Esophagus (tissue), 2 donors: Measurements from ENCODE around the gene CREBBP. TPM values are rescaled to one million over a fixed set of nuclear protein-coding genes. Genes with fewer than 3 reads are reported as not detected.

Experiments
- H3K27ac ChIP-seq, 2 donors: one replicate each; pipeline ENCODE4 v1.5.1; 2013; ENCODE audit warnings: low read depth in 2 of 2, mild to moderate bottlenecking in 2 of 2, inconsistent platforms in 1 of 2, low read length in 1 of 2, moderate library complexity in 1 of 2
- H3K27me3 ChIP-seq, 2 donors: one replicate each; pipeline ENCODE4 v1.6.1; 2013; ENCODE audit warnings: low read length in 2 of 2, control low read depth in 1 of 2, mild to moderate bottlenecking in 1 of 2; ENCODE audit not compliant: insufficient read depth in 2 of 2, control insufficient read depth in 1 of 2
- H3K36me3 ChIP-seq, 2 donors: one replicate each; pipeline ENCODE4 v1.6.1; 2013; ENCODE audit warnings: low read length in 1 of 2; ENCODE audit not compliant: control insufficient read depth in 2 of 2, insufficient read depth in 2 of 2
- H3K4me1 ChIP-seq, 2 donors: one replicate each; pipeline ENCODE4 v1.6.1; 2013; ENCODE audit warnings: low read length in 1 of 2; ENCODE audit not compliant: control insufficient read depth in 2 of 2, insufficient read depth in 2 of 2
- H3K4me3 ChIP-seq, 2 donors: one replicate each; pipeline ENCODE4 v1.5.1; 2013; ENCODE audit warnings: low read length in 2 of 2, mild to moderate bottlenecking in 2 of 2, low read depth in 1 of 2, moderate library complexity in 1 of 2
- H3K9me3 ChIP-seq, 2 donors: one replicate each; pipeline ENCODE4 v1.6.1; 2013; ENCODE audit warnings: mild to moderate bottlenecking in 2 of 2, low read depth in 1 of 2, low read length in 1 of 2, moderate library complexity in 1 of 2; ENCODE audit not compliant: control insufficient read depth in 2 of 2, insufficient read depth in 1 of 2
- WGBS, 2 donors: extraction: QIAGEN DNeasy Blood & Tissue Kit; methylation state at CpG; one replicate each; pipeline ENCODE4 v1.1.7; 2013; 5-methylcytosine and 5-hydroxymethylcytosine counted together
- polyA plus RNA-seq, 2 donors: library from polyadenylated mRNA; stranded (reverse); fragments of 200-250 nt; gene quantifications; one replicate each; pipeline ENCODE4 v1.2.3, GENCODE V29; 2013
- donor health status: healthy with polysubstance abuse.
- donor health status: Bipolar disorder and iron deficiency.

CREBBP gene
- polyA plus RNA-seq, 2 donors: 8.4 to 20.2 TPM

DNA sequence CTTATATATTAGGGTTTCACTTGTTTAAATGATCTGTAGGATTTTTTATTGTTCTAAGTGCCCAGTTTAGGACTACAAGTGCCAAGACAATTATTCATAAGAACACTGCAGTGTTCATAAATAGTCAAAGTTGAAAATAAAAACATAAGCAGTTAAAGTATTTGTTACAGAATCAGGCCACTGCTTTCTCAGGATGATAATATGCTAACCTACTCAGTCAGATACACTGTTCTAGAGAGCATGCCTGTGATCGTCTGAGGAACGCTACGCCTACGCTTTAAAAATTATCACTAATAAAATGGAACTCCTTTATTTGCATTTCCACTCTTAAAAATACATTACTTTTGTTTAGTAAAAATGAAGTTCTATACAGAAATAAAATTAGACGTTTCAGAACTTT is 125.7 kb downstream of the CREBBP start:
- H3K27me3 ChIP-seq: no peaks in the 10 kb centered on the region
- H3K36me3 ChIP-seq: peaks cover 11 to 28% of the 10 kb centered on the region in 2 donors
- H3K27ac ChIP-seq: no peak overlapping the region
- no peaks in the 10 kb centered on the region for H3K9me3 ChIP-seq
- H3K4me1 ChIP-seq: no peaks in the 10 kb centered on the region
- no peak overlapping the region for H3K4me3 ChIP-seq
- 85% methylated on average over 5 of the region's 5 CpGs for WGBS, 2 donors

DNA sequence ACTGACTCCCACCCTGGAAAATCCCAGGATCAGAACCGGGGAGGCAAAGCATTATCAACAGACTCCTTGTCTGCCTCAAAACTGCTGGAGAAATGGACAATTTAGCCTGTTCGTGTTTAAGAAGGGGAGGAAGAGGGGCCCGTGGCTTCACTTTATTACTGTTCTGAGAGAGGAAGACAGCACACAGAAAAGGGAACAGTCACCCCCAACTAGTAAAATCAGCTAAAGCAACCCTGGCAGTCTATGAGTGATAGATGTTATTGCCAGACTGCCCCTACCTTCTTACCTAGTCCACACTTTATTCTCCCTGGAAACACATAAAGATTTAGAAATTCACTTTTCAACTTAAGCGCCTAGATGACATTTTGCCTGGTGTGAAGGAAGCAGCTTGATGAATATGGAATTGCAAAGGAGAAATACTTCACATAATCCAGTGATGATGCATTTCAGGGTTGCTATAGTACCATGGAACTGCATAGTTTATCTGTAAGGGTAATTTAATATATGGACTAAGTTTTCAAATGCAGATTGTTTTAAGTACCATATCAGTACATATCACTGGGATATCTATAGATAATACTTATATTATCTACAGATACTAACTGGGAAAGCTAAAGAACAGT is 126.3 kb downstream of the CREBBP start:
- Histone ChIP-seq H3K9me3 (no peaks in the 10 kb centered on the region), H3K27ac (no peak overlapping the region), H3K4me3 (no peak overlapping the region), H3K4me1 (no peaks in the 10 kb centered on the region), H3K36me3 (peaks cover 11 to 28% of the 10 kb centered on the region in 2 donors), H3K27me3 (no peaks in the 10 kb centered on the region)
- WGBS, 2 donors: 83 to 91% methylated on average over 4 of the region's 4 CpGs

DNA sequence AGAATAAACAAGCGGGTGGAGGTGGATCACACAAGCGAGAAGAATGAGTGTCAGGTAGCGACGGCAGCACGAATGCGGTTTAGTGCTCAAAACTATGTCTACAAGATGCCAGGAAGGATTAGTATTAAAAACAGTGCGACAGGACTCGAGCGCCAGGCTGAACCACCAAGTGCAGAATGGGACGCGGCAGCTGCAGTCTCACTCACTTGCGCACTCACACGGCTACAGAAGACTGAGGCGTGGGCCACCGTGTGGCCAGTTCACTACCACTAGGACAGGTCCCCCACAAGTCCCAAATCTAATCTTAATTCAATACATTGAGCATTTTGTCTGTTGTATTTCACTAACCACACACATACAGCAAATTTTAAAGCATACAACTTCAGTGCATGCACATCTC is 127.5 kb downstream of the CREBBP start:
- Histone ChIP-seq H3K36me3 (peaks cover 11 to 30% of the 10 kb centered on the region in 2 donors), H3K4me3 (no peak overlapping the region), H3K9me3 (no peaks in the 10 kb centered on the region), H3K27me3 (no peaks in the 10 kb centered on the region), H3K4me1 (no peaks in the 10 kb centered on the region), H3K27ac (no peak overlapping the region)
- 66 to 76% methylated on average over 15 of the region's 15 CpGs for WGBS, 2 donors

DNA sequence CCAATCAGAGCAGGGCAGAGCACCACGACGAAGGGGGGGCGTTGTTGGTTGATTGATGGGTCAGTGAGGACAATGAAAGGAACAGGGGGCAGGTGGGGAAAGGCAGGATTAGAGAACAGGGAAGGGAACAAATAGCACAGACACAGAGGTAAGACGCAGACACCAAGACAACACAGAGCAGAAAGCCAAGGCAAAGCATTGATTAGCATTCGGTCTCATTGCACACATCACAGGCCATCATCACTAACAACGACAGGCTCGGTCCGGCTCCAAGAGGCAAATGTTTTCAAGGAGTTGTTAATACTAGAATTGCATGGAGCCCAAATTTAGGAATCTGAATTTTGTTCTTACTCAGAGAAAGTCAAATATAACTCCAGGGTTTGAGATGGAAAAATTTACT is 128.6 kb downstream of the CREBBP start:
- Histone ChIP-seq H3K4me1 (no peaks in the 10 kb centered on the region), H3K9me3 (no peaks in the 10 kb centered on the region), H3K27me3 (no peaks in the 10 kb centered on the region), H3K27ac (no peak overlapping the region), H3K4me3 (no peak overlapping the region), H3K36me3 (peaks cover 5 to 29% of the 10 kb centered on the region in 2 donors)
- 92 to 93% methylated on average over 8 of the region's 8 CpGs for WGBS, 2 donors

DNA sequence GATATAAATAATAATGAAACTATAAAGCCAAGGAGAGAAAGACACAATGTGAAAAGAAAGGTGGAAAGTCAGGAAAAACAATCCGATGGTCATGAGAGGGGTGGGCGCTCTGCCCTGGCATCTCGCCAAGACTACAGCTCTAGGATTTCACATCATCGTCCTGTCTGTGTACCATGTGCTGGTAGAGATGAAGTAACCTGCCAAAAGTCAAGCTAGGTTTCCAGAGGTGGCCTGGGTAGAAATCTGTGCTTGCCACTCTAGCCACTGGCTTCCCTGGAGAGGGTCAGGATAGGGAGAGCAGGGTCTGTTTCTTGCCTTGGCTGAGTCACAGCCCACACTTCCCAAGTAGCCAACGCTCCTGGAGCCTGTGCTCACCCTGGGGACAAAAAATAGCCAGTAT is 132.2 kb downstream of the CREBBP start:
- Histone ChIP-seq H3K9me3 (no peaks in the 10 kb centered on the region), H3K27ac (no peak overlapping the region), H3K36me3 (peaks cover 5 to 36% of the 10 kb centered on the region in 2 donors), H3K27me3 (no peaks in the 10 kb centered on the region), H3K4me1 (no peaks in the 10 kb centered on the region), H3K4me3 (no peak overlapping the region)
- 77 to 79% methylated on average over 5 of the region's 5 CpGs for WGBS, 2 donors

DNA sequence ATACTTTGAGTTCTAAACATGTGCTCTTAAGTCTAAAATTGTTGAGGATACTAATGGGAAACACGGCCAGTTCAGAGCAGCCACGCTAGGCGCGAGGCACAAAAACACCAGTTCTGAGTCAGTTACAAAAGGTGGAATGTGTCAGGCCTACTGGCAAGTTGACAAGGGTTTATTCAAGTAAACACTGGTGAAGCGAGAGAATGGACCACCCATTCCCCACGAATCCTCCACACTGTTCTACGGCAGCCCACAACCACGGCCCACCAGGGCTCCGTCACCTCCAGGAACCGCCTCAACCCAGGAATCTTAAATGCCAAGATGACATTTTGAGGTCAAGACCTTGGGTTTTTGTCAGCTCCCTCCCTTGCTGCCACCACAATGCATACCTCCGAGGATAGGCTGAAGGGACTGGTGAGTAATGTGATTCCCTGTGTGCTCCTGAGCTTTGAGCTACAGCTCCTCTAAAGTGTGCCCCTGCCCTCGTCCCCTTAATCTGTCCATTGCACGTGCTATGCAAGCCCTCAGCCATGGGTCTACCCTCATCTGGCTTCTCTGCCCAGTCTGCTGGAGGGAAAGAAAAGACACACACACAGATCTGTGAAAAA is 134.7 kb downstream of the CREBBP start:
- no peaks in the 10 kb centered on the region for H3K4me1 ChIP-seq
- WGBS, 2 donors: 70 to 73% methylated on average over 13 of the region's 13 CpGs
- no peak overlapping the region for H3K4me3 ChIP-seq
- H3K27ac ChIP-seq: no peak overlapping the region
- H3K27me3 ChIP-seq: no peaks in the 10 kb centered on the region
- peaks cover 9 to 45% of the 10 kb centered on the region in 2 donors for H3K36me3 ChIP-seq
- H3K9me3 ChIP-seq: no peaks in the 10 kb centered on the region

DNA sequence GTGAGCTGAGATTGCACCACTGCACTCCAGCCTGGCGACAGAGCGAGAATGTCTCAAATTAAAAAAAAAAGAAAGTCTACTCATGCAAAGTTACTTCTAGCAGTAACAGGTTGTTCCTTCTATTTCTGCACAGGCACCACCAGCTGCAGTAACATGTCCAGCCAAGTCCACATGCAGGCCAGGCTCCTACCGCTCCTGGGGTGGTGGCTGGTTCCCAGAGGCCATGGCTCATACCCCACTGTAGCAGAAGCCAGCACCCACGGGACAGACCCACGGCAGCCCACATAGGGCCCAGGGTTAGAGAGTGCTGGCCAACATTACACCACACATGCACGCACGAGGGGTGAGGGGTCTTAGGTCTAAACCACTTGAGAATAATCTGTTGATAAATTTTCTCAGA is 136.5 kb downstream of the CREBBP start:
- peaks cover 17 to 58% of the 10 kb centered on the region in 2 donors for H3K36me3 ChIP-seq
- H3K27ac ChIP-seq: no peak overlapping the region
- no peaks in the 10 kb centered on the region for H3K4me1 ChIP-seq
- no peaks in the 10 kb centered on the region for H3K9me3 ChIP-seq
- WGBS, 2 donors: 91 to 96% methylated on average over 7 of the region's 7 CpGs
- H3K4me3 ChIP-seq: no peak overlapping the region
- H3K27me3 ChIP-seq: no peaks in the 10 kb centered on the region

DNA sequence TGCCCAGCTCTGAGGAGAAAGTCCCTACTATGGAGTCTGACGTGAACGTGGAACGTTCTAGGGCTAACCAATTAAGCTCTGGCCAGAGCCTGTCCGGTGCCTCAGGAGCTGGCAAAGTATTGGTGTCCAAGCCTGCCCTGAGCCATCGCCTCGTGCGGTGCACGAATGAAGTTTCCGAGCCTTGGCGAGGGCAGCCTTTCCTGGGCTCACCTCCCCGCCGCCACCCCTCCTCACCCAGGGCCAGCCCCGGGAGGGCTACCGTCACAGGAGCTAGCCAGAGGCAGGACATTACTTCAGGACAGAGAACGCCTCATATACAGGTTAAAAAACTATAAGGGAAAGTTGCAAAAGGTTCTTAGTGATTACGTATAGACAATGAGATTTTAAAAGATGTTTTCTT is 139.6 kb downstream of the CREBBP start:
- H3K9me3 ChIP-seq: no peaks in the 10 kb centered on the region
- 93 to 94% methylated on average over 16 of the region's 16 CpGs for WGBS, 2 donors
- no peak overlapping the region for H3K4me3 ChIP-seq
- H3K36me3 ChIP-seq: peaks cover 25 to 57% of the 10 kb centered on the region in 2 donors
- H3K27me3 ChIP-seq: no peaks in the 10 kb centered on the region
- no peak overlapping the region for H3K27ac ChIP-seq
- H3K4me1 ChIP-seq: no peaks in the 10 kb centered on the region

DNA sequence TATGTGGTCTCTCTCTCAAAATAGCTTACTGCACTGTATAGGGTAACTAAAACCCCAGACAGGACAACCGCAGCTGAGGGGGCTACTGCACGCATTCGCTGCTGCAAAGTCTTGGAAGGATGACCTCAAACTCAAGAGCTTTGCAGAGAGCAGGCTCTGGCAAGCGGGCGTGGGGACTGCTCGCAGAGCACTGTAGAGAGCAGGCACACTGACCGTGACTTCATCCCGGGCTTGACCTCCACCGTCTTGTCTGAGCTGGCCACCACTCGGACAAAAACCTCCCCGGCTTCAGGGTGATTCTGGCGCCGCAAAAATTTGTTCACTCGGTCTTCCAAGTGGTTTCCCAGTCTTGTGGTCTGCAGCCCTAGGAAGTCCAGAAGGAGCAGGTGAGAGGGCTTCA is 140.3 kb downstream of the CREBBP start:
- Histone ChIP-seq H3K4me3 (no peak overlapping the region), H3K27ac (no peak overlapping the region), H3K36me3 (peaks cover 29 to 59% of the 10 kb centered on the region in 2 donors), H3K9me3 (no peaks in the 10 kb centered on the region), H3K27me3 (no peaks in the 10 kb centered on the region), H3K4me1 (no peaks in the 10 kb centered on the region)
- WGBS, 2 donors: 95 to 96% methylated on average over 14 of the region's 14 CpGs

DNA sequence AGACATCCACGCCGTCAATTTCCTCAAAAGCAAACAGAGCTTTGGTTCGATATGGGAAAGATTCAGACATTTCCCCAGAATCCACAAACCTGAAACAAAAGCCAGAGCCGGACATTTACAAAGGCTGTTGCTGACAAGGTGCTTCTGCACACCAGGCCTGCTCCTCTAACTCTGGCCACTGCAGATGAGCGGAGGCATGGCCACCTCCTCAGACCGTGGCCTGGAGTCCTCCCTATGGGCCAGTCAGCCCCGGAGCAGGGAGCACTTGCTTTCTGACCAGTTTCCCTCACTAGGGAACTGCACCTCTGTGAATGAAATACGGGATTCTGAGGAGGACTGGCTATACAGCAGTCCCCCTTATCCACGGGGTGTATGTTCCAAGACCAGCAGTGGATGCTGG is 140.9 kb downstream of the CREBBP start:
- H3K9me3 ChIP-seq: no peaks in the 10 kb centered on the region
- H3K27me3 ChIP-seq: no peaks in the 10 kb centered on the region
- peaks cover 29 to 62% of the 10 kb centered on the region in 2 donors for H3K36me3 ChIP-seq
- H3K27ac ChIP-seq: no peak overlapping the region
- no peak overlapping the region for H3K4me3 ChIP-seq
- WGBS, 2 donors: 89 to 92% methylated on average over 9 of the region's 9 CpGs
- H3K4me1 ChIP-seq: no peaks in the 10 kb centered on the region
